GM12865 (cell line): Measurements from ENCODE around the gene PABPN1.
"Not testable (repeated sequence)": the region's sequence is repeated elsewhere in the genome, so short reads cannot be mapped to it uniquely, and the experiment has no call there.

Experiments used
- DNase-seq: peaks from one replicate; pipeline ENCODE4 v3.0.0; 2010; ENCODE audit warnings: low read depth
- H3K4me3 ChIP-seq: 2 replicates; pipeline ENCODE4 v1.5.1; 2011; ENCODE audit warnings: mild to moderate bottlenecking, low read depth, low read length, control low read depth
- CTCF ChIP-seq: IDR thresholded peaks from 2 replicates; pipeline ENCODE4 v1.5.1; 2011; ENCODE audit warnings: low read length, control low read depth, low read depth, inconsistent platforms; ENCODE audit not compliant: insufficient read depth; ENCODE audit errors: missing control alignments

Gene PABPN1

GRCh38 chr14:23324455-23324846 lies 3.2 kb downstream of the PABPN1 start:
- no peak overlapping the region for H3K4me3 ChIP-seq
- no peak for TF ChIP-seq CTCF
- no peak for DNase-seq

- H3K4me3 ChIP-seq: no peak overlapping the region
- TF ChIP-seq CTCF: no peak
- no peak for DNase-seq
These were observed 3.7 kb downstream of the PABPN1 start for GRCh38 chr14:23324993-23325392.

DNA sequence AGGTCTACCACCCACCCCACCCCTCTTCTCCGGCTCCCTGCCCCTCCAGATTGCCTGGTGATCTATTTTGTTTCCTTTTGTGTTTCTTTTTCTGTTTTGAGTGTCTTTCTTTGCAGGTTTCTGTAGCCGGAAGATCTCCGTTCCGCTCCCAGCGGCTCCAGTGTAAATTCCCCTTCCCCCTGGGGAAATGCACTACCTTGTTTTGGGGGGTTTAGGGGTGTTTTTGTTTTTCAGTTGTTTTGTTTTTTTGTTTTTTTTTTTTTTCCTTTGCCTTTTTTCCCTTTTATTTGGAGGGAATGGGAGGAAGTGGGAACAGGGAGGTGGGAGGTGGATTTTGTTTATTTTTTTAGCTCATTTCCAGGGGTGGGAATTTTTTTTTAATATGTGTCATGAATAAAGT lies 4.5 kb downstream of the PABPN1 start:
- DNase-seq, H3K4me3 ChIP-seq: not testable (repeated sequence)

DNA sequence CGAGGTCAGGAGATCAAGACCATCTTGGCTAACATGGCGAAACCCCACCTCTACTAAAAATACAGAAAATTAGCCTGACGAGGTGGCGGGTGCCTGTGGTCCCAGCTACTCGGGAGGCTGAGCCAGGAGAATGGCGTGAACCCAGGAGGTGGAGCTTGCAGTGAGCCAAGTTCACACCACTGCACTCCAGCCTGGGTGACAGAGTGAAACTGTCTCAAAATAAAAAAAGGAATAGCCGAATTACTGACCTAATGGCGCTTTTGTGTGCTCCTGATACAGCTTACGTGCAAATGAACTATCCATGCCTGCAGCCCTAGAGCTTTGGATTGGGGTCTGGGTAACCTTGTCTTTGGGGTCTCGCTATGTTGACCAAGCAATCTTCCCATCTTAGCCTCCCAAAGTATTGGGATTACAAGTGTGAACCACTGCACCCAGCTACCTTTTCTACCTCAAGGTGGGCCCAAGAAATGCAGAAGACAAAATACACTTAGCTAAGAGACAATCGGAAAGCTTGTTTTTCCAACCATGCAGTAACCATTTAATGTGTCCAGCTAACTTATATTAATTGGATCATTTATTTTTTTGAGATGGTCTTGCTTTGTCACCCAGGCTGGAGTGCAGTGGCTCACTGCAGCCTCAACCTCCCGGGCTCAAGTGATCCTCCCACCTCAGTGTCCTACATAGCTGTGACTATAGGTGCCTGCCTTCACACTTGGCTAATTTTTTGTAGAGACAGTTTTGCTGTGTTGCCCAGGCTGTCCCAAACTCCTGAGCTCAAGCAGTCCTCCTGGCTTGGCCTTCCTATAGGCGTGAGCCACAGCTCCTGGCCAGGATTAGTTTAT lies 5.5 kb downstream of the PABPN1 start:
- DNase-seq: no peak
- no peak for TF ChIP-seq CTCF
- no peak overlapping the region for H3K4me3 ChIP-seq

DNA sequence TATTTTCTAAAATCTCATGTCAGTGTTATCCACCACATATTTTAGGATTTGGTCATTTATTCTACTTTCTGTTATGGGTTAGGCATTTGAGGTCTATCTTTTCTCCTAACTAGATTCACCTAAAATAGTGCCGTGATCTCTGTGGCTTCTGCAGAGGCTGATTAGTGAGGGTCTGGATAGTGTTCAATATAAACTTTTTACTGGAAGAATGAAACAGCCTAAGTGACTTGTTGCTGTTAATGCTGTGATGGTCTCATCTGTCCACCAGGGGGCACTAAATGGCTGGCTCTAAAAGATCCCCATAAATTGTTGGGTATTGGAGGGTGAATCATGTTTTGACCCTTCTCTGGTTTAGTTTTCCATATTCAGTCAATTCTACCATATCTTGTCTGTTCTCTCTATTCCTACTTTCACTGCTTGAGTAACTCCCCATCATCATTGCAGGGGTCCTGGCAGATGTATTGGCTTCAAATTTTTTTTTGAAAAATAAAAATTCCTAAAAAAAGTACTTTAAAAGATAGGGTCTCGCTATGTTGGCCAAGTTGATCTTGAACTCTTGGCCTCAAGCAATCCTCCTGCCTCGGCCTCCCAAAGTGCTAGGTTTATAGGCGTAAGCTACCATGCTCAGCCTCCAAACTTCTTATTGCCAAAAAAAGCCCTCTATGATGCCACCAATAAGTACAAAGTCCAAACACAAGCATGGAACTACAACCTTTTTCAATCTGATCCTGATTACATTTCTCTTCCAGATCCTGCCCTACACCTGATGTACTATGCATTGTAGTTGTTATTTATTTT lies 6.9 kb downstream of the PABPN1 start:
- peak; percentile 83 for DNase-seq
- no peak overlapping the region for H3K4me3 ChIP-seq
- TF ChIP-seq CTCF: peak; percentile 84

DNA sequence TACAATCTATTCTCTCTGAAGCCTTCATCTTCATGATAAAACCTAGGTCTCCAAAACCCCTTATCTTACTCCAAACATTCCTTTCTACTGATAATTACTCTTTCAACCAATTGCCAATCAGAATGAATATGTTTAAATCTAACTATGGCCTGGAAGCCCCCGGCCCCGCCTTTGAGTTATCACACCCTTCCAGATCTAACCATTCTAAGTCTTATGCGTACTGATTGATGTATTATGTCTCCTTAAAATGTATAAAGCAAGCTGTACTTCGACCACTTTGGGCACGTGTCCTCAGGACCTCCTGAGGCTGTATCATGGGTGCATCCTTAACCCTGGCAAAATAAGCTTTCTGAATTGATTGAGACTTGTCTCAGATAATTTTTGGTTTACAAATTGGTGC lies 14.4 kb downstream of the PABPN1 start:
- DNase-seq: no peak
- TF ChIP-seq CTCF: no peak
- no peak overlapping the region for H3K4me3 ChIP-seq

GRCh38 chr14:23339506-23340268 lies 18.4 kb downstream of the PABPN1 start:
- no peak overlapping the region for H3K4me3 ChIP-seq
- no peak for TF ChIP-seq CTCF
- no peak for DNase-seq
